HUES6 (cell line): Measurements from ENCODE around the gene SNAI3.

Source experiments
- H3K27ac ChIP-seq: 2 replicates; pipeline ENCODE4 v1.7.0; 2013; ENCODE audit warnings: low read depth, mild to moderate bottlenecking, low read length, inconsistent platforms
- H3K27me3 ChIP-seq: 2 replicates; pipeline ENCODE4 v1.6.1; 2013; ENCODE audit warnings: low read length; ENCODE audit not compliant: control insufficient read depth, insufficient read depth
- H3K36me3 ChIP-seq: 2 replicates; pipeline ENCODE4 v1.6.1; 2013; ENCODE audit warnings: low read length; ENCODE audit not compliant: control insufficient read depth, insufficient read depth
- H3K4me1 ChIP-seq: 2 replicates; pipeline ENCODE4 v1.6.1; 2013; ENCODE audit warnings: low read length; ENCODE audit not compliant: control insufficient read depth, insufficient read depth
- H3K4me3 ChIP-seq: 2 replicates; pipeline ENCODE4 v1.5.1; 2013; ENCODE audit warnings: low read depth, low read length
- H3K9ac ChIP-seq: one replicate; pipeline ENCODE4 v1.6.1; 2013; ENCODE audit warnings: mild to moderate bottlenecking, low read length
- H3K9me3 ChIP-seq: 2 replicates; pipeline ENCODE4 v1.6.1; 2013; ENCODE audit warnings: low read depth, low read length; ENCODE audit not compliant: control insufficient read depth, insufficient read depth

Gene SNAI3

GRCh38 chr16:88730632-88731607, 44.6 kb upstream of the SNAI3 start:
- H3K27me3 ChIP-seq: no peaks in the 10 kb centered on the region
- H3K4me1 ChIP-seq: no peaks in the 10 kb centered on the region; the same call in 1 of the 2 replicates
- H3K27ac ChIP-seq: no peak overlapping the region
- H3K36me3 ChIP-seq: peaks cover 9% of the 10 kb centered on the region; the same call in 1 of the 2 replicates
- H3K4me3 ChIP-seq: no peak overlapping the region
- no peaks in the 10 kb centered on the region for H3K9me3 ChIP-seq
- H3K9ac ChIP-seq: no peak overlapping the region

GRCh38 chr16:88727871-88728270, 41.6 kb upstream of the SNAI3 start:
- Histone ChIP-seq H3K4me1 (no peaks in the 10 kb centered on the region; the same call in 1 of the 2 replicates), H3K27me3 (no peaks in the 10 kb centered on the region), H3K36me3 (peaks cover 11% of the 10 kb centered on the region; the same call in 1 of the 2 replicates), H3K4me3 (no peak overlapping the region), H3K27ac (no peak overlapping the region), H3K9me3 (no peaks in the 10 kb centered on the region), H3K9ac (no peak overlapping the region)

DNA sequence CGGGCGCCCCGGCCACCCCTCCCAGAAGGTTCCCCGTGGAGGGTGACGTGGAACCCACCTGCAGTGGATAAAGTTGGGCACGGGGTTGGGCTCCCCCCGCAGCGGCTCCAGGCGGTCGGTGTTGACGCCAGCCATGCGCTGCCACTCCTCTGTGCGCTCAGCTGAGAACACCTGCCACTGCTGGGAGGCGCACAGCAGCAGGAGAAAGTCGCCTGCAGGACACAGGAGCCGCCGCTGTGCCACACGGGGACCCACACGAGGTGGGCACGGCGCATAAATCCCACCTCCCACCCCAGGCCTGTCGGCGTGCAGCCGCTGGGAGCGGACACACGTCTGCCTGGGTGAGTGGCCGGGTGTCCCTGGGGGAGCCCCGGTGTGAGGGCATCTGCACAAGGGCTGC, 40.7 kb upstream of the SNAI3 start:
- peaks cover 19% of the 10 kb centered on the region for H3K36me3 ChIP-seq
- no peak overlapping the region for H3K4me3 ChIP-seq
- no peak overlapping the region for H3K27ac ChIP-seq
- H3K4me1 ChIP-seq: no peaks in the 10 kb centered on the region; the same call in 1 of the 2 replicates
- no peak overlapping the region for H3K9ac ChIP-seq
- no peaks in the 10 kb centered on the region for H3K27me3 ChIP-seq
- H3K9me3 ChIP-seq: no peaks in the 10 kb centered on the region

DNA sequence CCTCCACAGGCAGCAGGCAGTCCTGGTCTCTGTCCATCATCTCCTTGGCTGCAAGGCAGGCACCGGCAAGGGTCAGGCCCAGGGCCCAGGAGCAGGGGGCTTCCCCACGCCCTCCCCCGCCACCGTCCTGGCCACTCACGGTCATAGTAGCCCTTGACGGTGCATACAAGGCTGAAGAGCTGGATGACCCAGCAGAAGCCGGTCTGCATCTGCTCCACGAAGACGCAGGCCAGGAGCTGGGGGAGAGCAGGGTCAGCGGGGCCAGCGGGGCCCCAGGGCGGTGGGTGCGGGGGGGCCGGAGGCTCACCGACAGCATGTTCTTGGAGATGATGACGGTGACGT, 40.1 kb upstream of the SNAI3 start:
- Histone ChIP-seq H3K9ac (no peak overlapping the region), H3K4me3 (no peak overlapping the region), H3K27me3 (no peaks in the 10 kb centered on the region), H3K27ac (no peak overlapping the region), H3K9me3 (no peaks in the 10 kb centered on the region), H3K36me3 (peaks cover 25% of the 10 kb centered on the region), H3K4me1 (no peaks in the 10 kb centered on the region; the same call in 1 of the 2 replicates)

DNA sequence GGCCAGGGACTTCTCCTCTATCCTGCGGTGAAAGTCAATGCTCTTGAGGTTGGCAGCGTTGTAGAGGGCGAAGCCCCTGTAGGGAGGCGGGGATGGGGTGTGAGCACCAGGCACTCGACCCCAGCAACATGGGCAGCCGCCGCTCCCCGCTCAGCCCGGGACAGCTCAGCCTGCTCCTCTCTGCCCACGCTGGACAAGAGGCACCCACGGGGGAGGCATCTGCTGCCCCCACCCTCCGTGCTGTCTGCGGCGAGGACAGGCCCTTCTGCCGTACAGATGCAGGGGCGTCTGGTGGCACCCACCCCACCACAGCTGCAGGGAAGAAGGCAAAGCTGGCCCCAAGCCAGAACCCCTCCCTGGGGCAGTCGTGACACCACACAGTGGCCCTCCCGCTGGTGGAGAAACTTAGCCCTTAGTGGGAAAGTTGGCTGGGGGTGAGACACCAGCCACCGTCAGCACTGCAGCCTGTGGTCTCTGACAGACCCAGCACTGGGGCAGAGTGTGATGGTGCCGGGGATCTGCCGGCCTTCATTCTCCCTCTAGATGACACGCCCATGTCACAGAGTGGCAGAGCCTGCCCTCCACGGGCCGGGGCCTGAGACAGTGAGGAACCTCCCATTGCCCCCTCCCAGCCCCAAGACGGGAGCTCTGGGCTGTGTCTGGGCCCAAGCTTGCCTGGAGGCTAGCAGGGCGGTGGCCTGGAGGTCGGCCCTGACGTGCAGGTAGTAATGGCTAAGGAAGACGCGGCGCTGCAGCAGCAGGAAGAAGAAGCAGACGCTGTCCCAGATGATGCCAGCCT, 39.5 kb upstream of the SNAI3 start:
- Histone ChIP-seq H3K4me3 (no peak overlapping the region), H3K36me3 (peaks cover 28% of the 10 kb centered on the region), H3K27me3 (no peaks in the 10 kb centered on the region), H3K27ac (no peak overlapping the region), H3K9me3 (no peaks in the 10 kb centered on the region), H3K9ac (no peak overlapping the region), H3K4me1 (no peaks in the 10 kb centered on the region; the same call in 1 of the 2 replicates)

DNA sequence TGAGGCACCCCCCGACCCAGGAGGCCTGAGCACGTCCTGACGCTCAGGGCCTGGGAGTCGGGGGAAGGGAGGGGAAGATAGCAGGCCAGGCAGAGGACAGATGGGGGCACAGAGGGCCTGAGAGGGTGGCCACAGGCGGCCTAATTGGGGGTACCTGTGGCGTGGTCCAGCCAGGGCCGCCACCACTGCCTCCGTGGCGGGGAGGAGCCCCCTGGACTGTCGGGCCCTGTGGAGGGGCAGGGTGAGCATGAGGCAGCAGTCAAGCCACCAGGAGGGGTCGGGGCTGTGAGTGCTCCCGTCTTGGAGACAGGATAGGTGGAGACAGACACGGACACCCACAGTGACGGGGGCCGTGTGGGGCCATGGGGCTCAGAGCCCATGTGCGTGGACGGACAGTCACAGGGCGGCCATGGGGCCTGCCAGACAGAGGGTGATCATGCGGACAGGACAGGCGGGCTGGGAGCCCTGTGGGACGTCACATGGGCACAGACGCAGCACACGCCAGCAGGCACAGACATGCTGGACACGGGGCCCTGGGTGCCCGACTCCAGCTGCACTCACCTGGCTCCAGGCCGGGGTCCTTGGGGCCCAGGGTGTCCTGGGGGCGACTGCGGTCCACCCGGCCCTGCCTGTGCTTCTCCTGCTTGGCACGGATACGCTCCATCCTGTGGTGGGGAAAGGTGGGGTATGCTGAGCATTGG, 38.7 kb upstream of the SNAI3 start:
- peaks cover 34% of the 10 kb centered on the region for H3K36me3 ChIP-seq
- no peaks in the 10 kb centered on the region for H3K9me3 ChIP-seq
- no peaks in the 10 kb centered on the region; the same call in 1 of the 2 replicates for H3K4me1 ChIP-seq
- no peak overlapping the region for H3K27ac ChIP-seq
- H3K27me3 ChIP-seq: no peaks in the 10 kb centered on the region
- H3K9ac ChIP-seq: no peak overlapping the region
- H3K4me3 ChIP-seq: no peak overlapping the region

DNA sequence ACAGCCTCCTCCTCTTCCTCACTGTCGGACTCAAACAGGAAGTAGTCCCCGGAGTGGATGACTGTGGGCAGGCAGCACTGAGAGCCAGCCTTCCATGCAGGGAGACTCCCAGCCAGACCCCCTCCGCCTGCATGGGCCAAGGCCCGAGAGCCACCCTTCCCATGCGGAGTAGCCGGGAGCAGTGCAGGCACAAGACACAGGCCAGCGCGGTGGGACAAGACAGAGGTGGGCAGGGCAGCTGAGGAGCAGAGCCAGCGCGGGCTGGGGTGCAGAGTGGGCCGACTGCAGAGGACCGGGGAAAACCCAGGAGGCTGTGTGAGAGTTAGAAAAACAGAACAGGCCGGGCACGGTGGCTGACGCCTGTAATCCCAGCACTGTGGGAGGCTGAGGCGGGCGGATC, 37.6 kb upstream of the SNAI3 start:
- H3K9ac ChIP-seq: no peak overlapping the region
- no peak overlapping the region for H3K27ac ChIP-seq
- no peaks in the 10 kb centered on the region; the same call in 1 of the 2 replicates for H3K4me1 ChIP-seq
- no peaks in the 10 kb centered on the region for H3K27me3 ChIP-seq
- peaks cover 44% of the 10 kb centered on the region for H3K36me3 ChIP-seq
- H3K9me3 ChIP-seq: no peaks in the 10 kb centered on the region
- no peak overlapping the region for H3K4me3 ChIP-seq

DNA sequence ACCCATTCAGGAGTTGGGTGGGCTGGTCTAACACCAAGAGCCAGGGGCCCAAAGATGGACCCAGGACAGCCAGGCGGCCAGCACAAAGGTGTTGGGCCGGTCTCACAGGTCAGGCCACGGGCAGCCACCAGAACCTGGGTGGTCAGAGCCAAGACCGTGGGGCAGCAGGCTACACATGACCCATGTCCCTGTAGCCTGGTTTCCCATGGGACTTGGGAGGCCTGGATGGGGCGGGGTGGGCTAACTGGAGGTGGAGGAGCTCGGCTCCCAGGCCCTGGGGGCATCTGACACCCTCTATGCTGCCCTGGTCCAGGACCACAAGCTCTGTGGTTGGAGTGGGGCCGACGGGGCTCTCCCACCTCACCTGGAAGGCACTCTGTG, 37.2 kb upstream of the SNAI3 start:
- Histone ChIP-seq H3K27me3 (no peaks in the 10 kb centered on the region), H3K4me3 (no peak overlapping the region), H3K4me1 (no peaks in the 10 kb centered on the region; the same call in 1 of the 2 replicates), H3K9me3 (no peaks in the 10 kb centered on the region), H3K36me3 (peaks cover 47% of the 10 kb centered on the region), H3K9ac (no peak overlapping the region), H3K27ac (no peak overlapping the region)

- H3K36me3 ChIP-seq: peaks cover 52% of the 10 kb centered on the region
- H3K27ac ChIP-seq: no peak overlapping the region
- H3K9me3 ChIP-seq: no peaks in the 10 kb centered on the region
- no peak overlapping the region for H3K9ac ChIP-seq
- no peak overlapping the region for H3K4me3 ChIP-seq
- no peaks in the 10 kb centered on the region; the same call in 1 of the 2 replicates for H3K4me1 ChIP-seq
- H3K27me3 ChIP-seq: no peaks in the 10 kb centered on the region
Observed at GRCh38 chr16:88722784-88723506, 36.6 kb upstream of the SNAI3 start.
